HG02678 (cell line): ENCODE data around the gene ATXN7.

Experiments used
- ATAC-seq: cut with Tn5 transposase; IDR thresholded peaks from one replicate; pipeline ENCODE4 v1.9.1; 2021; ENCODE audit warnings: mild to moderate bottlenecking, moderate library complexity; ENCODE audit not compliant: unreplicated experiment

Gene ATXN7

GRCh38 chr3:63900459-63900858 lies 36.8 kb downstream of the ATXN7 start:
- no peak for ATAC-seq

DNA sequence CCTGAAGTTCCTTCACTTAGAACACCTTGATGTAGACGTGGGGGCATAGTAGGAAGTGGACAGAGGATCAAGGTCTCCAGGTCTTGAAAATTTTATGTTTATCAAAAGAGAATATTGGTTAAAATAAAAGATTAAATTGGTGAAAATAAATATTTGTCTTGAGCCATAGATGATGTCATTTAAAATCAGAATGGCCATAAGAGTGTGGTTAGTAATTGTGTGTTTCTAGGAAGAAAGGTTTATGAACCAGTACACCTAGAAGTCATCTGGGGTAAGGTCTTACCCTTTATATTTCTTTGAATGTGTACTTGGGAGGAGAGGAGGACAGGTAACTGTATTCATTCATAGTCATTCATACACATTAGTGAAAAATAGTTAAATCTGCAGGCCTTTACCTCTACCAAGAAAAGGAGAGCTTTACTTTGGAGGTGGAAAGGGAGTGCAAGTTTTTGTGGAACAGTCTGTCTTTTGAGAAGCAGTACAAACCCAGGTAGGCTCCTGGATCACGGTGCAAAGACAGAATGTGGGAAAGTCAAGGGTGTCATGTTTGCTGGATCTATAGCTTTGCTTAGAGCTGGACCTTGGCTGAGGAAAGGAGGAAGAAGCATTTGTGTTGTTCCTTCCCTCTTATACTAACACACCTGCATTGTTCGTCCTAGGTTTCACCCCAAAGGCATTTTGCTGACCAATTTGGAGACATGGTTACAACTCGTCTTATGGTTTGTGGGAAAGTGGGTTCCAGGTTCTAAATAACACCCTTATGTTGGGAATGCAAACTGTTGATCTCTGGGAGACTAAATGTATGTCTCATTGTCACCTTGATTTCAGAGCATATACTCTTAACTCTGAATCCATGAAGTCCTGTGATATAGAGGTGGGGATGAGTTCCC lies 42.3 kb downstream of the ATXN7 start:
- ATAC-seq, result no peak

DNA sequence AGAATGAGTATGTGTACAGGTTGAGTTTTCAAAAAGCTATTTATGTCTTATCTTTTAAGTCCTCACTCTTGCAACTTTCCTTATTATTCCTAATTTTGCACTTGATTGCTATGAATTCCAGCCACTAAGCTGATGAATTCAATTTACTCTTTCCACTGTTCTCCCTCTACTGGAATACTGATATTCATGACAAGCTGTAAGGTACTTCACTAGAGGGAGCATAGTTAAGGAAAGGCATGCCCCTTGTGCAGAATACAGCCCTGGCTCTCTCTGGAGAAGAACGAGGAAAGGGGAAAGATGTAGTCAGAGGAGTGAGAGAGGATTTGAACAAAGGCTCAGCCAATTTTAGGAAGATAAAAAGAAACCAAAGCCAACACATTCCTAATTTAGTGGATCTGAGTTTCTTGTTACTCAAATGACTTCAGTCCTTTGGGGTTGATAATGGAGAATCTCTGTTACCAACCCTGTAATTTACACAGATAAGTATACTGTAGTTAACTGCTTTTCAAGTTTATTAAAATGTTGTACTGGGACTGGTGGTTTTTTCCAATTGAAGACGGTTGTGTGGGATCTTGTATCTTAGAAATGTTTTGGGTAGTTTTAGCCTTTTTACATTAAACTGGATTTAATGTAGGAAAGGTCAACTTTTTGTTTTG lies 44.5 kb downstream of the ATXN7 start:
- no peak for ATAC-seq

DNA sequence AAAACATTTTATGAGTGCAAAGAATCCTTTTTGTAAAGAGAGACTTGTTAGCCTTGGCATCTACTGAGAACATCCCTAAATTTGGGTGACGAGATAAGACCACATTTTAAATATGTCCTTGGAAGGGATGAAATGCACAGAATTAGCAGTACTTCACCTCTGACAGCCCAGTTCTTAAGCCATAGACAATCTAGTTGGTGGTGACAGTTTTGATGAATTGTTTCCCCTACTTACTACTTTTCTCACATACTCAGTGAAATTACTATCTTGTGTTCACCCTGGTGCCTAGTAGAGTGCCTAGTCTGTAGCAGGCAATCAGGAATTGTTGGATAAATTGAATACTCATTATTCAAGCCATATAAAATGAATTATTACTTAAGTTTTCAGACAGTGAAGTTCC lies 45.1 kb downstream of the ATXN7 start:
- ATAC-seq, result no peak

GRCh38 chr3:63909431-63909830 lies 45.8 kb downstream of the ATXN7 start:
- ATAC-seq, result no peak

GRCh38 chr3:63910001-63910400 lies 46.3 kb downstream of the ATXN7 start:
- ATAC-seq, result no peak

DNA sequence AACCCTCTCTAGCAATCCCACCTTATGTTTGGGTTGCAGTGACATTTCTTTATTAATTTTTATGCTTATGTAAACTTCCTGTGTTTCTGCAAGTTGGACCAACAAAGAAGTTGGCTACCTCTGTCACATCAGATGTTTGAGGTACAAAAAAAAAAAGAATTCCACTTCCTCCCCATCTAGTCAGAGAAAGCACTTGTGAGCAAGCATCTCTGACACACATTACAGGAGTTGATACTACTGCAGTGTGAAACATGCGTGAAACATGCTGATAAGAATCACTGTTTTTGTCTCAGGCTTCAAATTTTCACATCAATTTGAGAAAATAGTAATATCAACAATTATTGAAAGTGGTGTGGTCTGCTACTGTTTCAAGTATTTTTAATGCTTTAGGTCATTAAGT lies 47.2 kb downstream of the ATXN7 start:
- ATAC-seq, result no peak

- no peak for ATAC-seq
Measured at GRCh38 chr3:63911509-63911872, 47.8 kb downstream of the ATXN7 start.

DNA sequence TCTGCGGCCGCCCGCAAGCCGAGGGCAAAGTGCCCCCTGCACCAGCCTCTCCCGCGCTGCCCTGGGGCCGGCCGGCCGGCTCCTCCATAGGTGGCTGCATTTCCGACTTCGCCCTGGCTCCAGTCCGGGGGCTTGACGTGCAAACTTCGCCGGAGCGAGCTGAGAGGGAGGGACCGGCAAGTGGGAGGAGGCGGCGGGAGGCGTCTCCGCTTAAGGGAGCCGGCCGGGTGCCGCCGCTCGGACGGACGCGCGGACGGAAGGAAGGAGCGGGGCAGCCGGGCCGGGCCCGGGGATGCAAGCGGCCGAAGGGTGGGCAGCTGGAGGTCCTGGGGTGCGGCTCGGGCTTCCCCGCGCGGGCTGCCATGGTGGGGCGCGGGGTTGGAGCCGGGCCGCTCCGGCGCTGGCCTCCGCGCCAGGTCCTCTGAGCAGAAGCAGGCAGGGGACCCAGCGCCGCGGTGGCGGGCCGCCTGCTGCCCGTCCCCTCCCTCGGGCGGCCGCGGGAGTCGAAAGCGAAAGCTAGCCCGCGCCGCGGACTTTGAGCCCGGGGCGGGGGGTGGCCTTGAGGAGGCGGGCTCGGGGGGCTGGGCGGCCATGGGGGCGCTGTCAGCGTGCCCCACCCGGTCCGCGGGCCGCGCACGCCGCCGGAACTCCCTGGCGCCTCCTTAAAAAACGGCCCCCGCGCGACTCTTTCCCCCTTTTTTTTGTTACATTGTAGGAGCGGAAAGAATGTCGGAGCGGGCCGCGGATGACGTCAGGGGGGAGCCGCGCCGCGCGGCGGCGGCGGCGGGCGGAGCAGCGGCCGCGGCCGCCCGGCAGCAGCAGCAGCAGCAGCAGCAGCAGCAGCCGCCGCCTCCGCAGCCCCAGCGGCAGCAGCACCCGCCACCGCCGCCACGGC lies 48.5 kb downstream of the ATXN7 start, which contains the start of gene SCAANT1:
SCAANT1 (minus strand) TSS at position 511 of the 895 bp plus-strand sequence.
- ATAC-seq, result peak; percentile 77

GRCh38 chr3:63912768-63913588 lies 49.3 kb downstream of the ATXN7 start:
- ATAC-seq, result peak; percentile 20

- no peak for ATAC-seq
Measured at GRCh38 chr3:63914312-63914711, 50.6 kb downstream of the ATXN7 start.

- ATAC-seq, result no peak
Measured at GRCh38 chr3:63918321-63918720, 54.7 kb downstream of the ATXN7 start.

DNA sequence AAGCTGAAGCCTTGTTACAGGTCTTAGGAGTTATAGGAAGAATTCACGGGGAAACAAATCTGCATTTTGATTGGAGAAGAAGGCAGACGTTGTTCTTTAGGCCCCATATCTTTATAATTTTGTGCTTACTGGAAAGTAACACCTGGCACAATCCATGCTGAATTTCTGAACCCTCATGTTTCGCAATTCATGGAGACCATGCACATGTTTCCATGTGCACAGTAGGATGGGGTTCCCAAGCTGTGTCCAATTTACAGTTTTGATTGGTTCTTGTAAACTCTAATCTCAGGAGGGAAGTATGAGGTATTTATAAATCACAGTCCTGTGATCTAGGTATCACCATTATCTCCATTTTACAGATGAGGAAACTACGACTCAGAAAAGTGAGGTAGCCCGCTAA lies 56.3 kb downstream of the ATXN7 start:
- no peak for ATAC-seq

GRCh38 chr3:63921741-63922482 lies 58.2 kb downstream of the ATXN7 start:
- peak; percentile 84 for ATAC-seq

DNA sequence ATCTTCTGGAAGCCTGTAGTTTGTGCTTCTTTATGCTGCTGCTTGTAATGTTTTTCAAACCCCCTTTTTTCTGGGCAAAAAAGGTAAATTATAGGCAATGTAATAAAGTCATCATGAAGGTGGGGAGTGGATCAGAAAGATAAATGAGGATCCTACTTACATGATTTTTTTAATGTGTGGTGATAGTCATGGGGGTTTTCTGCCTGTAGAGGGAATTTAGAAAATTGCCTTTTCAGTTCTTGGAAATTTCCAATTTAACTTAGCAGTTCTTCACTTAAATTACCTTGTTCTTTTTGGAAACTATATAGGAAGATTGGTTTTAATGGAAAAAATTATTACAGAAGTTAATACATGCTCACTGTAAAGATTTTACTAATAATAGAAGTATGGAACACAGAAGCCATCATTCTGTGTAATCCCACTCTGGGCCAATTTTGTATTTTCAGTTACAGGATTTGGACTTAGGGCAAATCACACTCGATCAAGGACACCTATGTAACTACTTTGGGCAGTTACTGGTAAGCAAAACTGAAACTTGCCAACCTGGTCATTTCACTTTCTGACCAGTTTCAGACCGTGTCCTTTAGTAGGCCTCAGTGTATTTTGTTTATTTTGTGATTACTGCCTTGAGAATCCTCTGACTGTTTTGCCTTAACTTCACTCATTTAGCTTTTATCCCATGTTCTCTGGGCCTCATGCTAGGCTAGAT lies 59.0 kb downstream of the ATXN7 start:
- ATAC-seq, result no peak

GRCh38 chr3:63926309-63926708 lies 62.6 kb downstream of the ATXN7 start:
- no peak for ATAC-seq

DNA sequence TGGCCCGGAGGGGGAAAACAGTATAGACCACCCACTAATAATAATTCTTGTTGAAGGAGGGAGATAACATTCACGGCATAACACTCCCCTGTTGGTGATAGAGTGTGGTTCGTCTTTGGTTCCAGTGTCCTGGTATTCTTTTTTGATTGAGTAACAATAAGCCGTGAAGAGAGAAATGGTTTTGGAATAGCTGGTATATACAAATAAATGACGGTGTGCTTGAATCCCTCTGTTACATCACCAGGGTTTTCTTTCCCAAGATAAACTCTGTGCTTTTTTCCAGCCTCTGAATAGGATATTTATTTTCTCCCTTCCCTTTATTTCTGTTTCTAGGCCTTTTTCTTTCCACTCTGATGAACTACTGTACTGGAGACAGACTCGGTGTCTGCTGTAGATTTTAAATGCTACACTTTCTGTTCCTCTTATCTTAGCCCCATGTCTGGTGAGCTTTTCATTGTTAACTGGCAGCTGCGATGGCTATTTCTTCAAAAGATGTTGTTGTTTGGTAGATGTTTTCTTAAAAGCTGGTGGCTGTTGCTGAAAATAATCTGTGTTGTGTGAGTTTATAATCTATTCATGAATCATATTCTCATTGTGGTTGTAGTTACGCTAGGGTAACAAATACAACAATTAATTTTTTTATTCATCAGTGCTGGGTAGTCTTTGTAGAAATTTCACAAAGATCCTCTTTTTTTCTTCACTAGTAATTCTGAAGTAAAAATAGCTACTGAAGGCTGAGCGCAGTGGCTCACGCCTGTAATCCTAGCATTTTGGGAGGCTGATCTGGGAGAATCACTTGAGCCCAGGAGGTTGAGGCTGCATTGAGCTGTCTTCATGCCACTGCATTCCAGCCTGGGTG lies 64.0 kb downstream of the ATXN7 start:
- peak; percentile 84 for ATAC-seq

DNA sequence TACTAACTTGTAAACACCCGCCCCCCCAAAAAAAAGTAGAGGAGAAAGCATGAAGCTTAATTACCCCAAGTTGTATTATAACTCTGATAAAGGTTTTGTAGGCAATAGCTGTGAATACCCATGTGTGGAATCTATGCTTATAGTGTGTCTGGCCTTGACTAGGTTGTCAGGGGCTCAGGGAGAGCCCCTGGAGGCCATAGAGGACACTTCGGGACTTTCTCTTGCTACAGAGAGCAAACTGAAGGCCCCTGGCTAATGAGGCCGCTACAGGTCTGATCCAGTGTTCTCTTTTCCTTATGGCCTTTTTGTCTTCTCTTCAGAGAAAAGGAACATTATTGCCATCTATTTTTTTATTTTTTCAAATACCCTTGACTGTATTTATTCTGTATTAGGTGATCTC lies 67.6 kb downstream of the ATXN7 start:
- ATAC-seq, result no peak
